Astrocyte (in vitro differentiated cells and primary cell): ENCODE measurements around the gene TGM5. TPM values are rescaled to one million over a fixed set of nuclear protein-coding genes. Genes with fewer than 3 reads are reported as not detected.

Source experiments
- DNase-seq: peaks from one replicate; pipeline ENCODE4 v3.0.0-alpha.2; 2010; ENCODE audit warnings: low read depth
- FAIRE-seq: peaks from 2 replicates; lab custom pipeline; 2011; peaks lifted over from hg19 to GRCh38; lab: Jason Lieb, UNC
- H2AFZ ChIP-seq: 2 replicates; pipeline ENCODE4 v1.6.0; 2012; ENCODE audit warnings: low read depth, low read length, inconsistent platforms
- H3K27ac ChIP-seq: 2 replicates; pipeline ENCODE4 v1.5.1; 2011; ENCODE audit warnings: low read depth, low read length, inconsistent platforms
- H3K27me3 ChIP-seq: 2 replicates; pipeline ENCODE4 v1.6.0; 2011; ENCODE audit warnings: low read length, inconsistent platforms; ENCODE audit not compliant: insufficient read depth
- H3K36me3 ChIP-seq: 2 replicates; pipeline ENCODE4 v1.5.1; 2011; ENCODE audit warnings: low read length, inconsistent platforms; ENCODE audit not compliant: insufficient read depth
- H3K4me1 ChIP-seq: 2 replicates; pipeline ENCODE4 v1.5.1; 2011; ENCODE audit warnings: low read length, inconsistent platforms; ENCODE audit not compliant: insufficient read depth
- H3K4me2 ChIP-seq: 2 replicates; pipeline ENCODE4 v1.6.0; 2012; ENCODE audit warnings: low read length, inconsistent platforms
- H3K4me3 ChIP-seq: 2 replicates; pipeline ENCODE4 v1.5.1; 2011; ENCODE audit warnings: low read depth, mild to moderate bottlenecking, low read length, inconsistent platforms; ENCODE audit not compliant: insufficient read depth
- H3K79me2 ChIP-seq: 2 replicates; pipeline ENCODE4 v1.6.0; 2012; ENCODE audit warnings: mild to moderate bottlenecking, low read length, inconsistent platforms; ENCODE audit not compliant: insufficient read depth
- H3K9ac ChIP-seq: 2 replicates; pipeline ENCODE4 v1.6.0; 2012; ENCODE audit warnings: mild to moderate bottlenecking, low read length, inconsistent platforms
- H3K9me3 ChIP-seq: 2 replicates; pipeline ENCODE4 v1.5.1; 2012; ENCODE audit warnings: low read depth, mild to moderate bottlenecking, low read length, inconsistent platforms; ENCODE audit not compliant: insufficient read depth
- H4K20me1 ChIP-seq: 2 replicates; pipeline ENCODE4 v1.6.0; 2012; ENCODE audit warnings: low read length, inconsistent platforms; ENCODE audit not compliant: insufficient read depth
- H3K27ac Mint-ChIP-seq: one replicate; pipeline ENCODE4 v1.8.0; 2021; ENCODE audit warnings: mild to moderate bottlenecking, mixed read lengths; ENCODE audit not compliant: unreplicated experiment
- H3K27me3 Mint-ChIP-seq: one replicate; pipeline ENCODE4 v1.8.0; 2021; ENCODE audit warnings: low read depth, mixed read lengths; ENCODE audit not compliant: unreplicated experiment
- H3K36me3 Mint-ChIP-seq: one replicate; pipeline ENCODE4 v1.8.0; 2021; ENCODE audit warnings: low read depth, mixed read lengths; ENCODE audit not compliant: unreplicated experiment
- H3K4me1 Mint-ChIP-seq: one replicate; pipeline ENCODE4 v1.8.0; 2021; ENCODE audit warnings: low read depth, mixed read lengths; ENCODE audit not compliant: unreplicated experiment
- H3K4me3 Mint-ChIP-seq: one replicate; pipeline ENCODE4 v1.8.0; 2021; ENCODE audit warnings: mild to moderate bottlenecking, moderate library complexity, mixed read lengths; ENCODE audit not compliant: unreplicated experiment
- H3K9me3 Mint-ChIP-seq: one replicate; pipeline ENCODE4 v1.8.0; 2021; ENCODE audit warnings: mild to moderate bottlenecking, mixed read lengths; ENCODE audit not compliant: unreplicated experiment
- EZH2 ChIP-seq: IDR thresholded peaks from 2 replicates; pipeline ENCODE4 v1.6.1; 2012; ENCODE audit warnings: mild to moderate bottlenecking, low read length, inconsistent platforms; ENCODE audit not compliant: insufficient read depth
- total RNA-seq: library from RNA; stranded (reverse); gene quantifications from 2 replicates; pipeline ENCODE4 v1.2.1, GENCODE V29; 2021
- TF ChIP-seq, protein P1 (sequence below): IDR thresholded peaks from 2 replicates; pipeline ENCODE4 v1.5.1; 2011; ENCODE audit warnings: low read depth, mild to moderate bottlenecking, inconsistent platforms, low read length, moderate library complexity; ENCODE audit not compliant: insufficient read depth

Gene TGM5
- total RNA-seq, 1 donor from 2014 or later = 0.16 TPM

DNA sequence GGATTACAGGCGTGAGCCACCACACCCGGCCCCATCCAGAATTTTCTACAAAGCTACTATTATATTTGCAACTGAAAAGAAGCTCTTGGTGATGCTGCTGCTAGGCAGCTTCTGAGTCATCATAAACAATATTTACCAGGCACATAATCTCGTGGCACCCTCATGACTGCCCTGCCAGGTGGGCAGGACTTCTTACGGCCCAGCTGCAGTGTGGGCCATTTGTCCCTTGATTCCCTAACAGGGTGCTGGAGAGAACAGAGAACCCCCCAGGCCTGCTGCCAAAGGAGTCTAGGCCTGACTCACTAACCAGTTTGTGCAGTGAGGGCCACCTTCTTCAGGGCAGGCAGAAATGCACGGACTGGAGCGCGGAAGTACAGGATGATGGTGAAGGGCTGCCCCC, 50.8 kb downstream of the TGM5 start:
- H3K36me3 Mint-ChIP-seq = no peaks in the 10 kb centered on the region
- H3K4me2 ChIP-seq = no peak overlapping the region
- H3K4me1 Mint-ChIP-seq = no peaks in the 10 kb centered on the region
- FAIRE-seq = no peak
- H3K9ac ChIP-seq = no peak overlapping the region
- no peaks in the 10 kb centered on the region for H3K36me3 ChIP-seq
- no peaks in the 10 kb centered on the region for H3K4me1 ChIP-seq
- H4K20me1 ChIP-seq = no peaks in the 10 kb centered on the region
- no peak overlapping the region for H3K4me3 ChIP-seq
- no peak for DNase-seq
- peaks cover 17% of the 10 kb centered on the region for H3K27me3 ChIP-seq
- no peaks in the 10 kb centered on the region for H3K79me2 ChIP-seq
- H3K27ac ChIP-seq = no peak overlapping the region
- H3K9me3 Mint-ChIP-seq = peaks cover 2% of the 10 kb centered on the region
- TF ChIP-seq, protein P1, sequence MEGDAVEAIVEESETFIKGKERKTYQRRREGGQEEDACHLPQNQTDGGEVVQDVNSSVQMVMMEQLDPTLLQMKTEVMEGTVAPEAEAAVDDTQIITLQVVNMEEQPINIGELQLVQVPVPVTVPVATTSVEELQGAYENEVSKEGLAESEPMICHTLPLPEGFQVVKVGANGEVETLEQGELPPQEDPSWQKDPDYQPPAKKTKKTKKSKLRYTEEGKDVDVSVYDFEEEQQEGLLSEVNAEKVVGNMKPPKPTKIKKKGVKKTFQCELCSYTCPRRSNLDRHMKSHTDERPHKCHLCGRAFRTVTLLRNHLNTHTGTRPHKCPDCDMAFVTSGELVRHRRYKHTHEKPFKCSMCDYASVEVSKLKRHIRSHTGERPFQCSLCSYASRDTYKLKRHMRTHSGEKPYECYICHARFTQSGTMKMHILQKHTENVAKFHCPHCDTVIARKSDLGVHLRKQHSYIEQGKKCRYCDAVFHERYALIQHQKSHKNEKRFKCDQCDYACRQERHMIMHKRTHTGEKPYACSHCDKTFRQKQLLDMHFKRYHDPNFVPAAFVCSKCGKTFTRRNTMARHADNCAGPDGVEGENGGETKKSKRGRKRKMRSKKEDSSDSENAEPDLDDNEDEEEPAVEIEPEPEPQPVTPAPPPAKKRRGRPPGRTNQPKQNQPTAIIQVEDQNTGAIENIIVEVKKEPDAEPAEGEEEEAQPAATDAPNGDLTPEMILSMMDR = no peak
- no peak for TF ChIP-seq EZH2
- peaks cover 39% of the 10 kb centered on the region for H3K27me3 Mint-ChIP-seq
- H3K27ac Mint-ChIP-seq = peak overlapping the region; percentile 1
- H3K9me3 ChIP-seq = no peaks in the 10 kb centered on the region
- H2AFZ ChIP-seq = no peak overlapping the region
- no peak overlapping the region for H3K4me3 Mint-ChIP-seq

DNA sequence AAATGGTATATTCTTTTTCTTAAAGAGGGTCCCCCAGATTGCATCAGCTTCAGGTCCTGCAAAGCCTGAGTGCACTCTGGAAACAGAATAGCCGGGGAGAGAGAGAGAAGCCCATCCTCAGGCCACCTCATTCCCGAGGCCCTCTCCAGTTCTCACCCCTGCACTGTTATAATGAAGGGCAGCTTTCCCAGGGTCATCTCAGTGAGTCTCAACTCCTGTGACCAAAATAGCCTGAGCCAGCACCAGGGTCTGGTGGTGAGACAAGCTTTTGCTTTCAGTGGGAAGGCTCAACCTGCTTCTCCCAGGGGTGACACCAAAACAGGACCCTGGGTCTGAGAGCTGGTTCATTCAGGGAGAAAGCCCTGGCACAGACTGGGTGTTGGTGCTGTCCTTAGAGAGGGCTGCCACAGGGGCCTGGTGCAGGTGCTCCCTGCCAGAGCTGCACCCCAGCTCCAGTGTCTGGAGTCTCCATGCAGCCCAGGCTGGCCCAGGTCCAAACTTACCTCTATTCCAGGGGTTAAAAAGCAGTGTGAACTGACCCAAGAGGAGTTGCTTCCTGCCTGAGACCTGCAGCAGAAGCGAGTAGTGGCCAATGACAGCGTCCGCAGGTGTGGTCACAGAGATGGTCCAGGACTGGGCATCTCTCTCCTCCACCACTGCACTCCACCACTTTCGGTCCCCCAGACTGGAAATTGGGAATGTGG, 52.0 kb downstream of the TGM5 start:
- H2AFZ ChIP-seq = no peak overlapping the region
- no peaks in the 10 kb centered on the region for H3K36me3 ChIP-seq
- no peaks in the 10 kb centered on the region for H4K20me1 ChIP-seq
- Mint-ChIP-seq H3K27ac (no peak overlapping the region), H3K27me3 (peaks cover 44% of the 10 kb centered on the region), H3K4me1 (no peaks in the 10 kb centered on the region), H3K36me3 (no peaks in the 10 kb centered on the region), H3K9me3 (peaks cover 2% of the 10 kb centered on the region), H3K4me3 (no peak overlapping the region)
- H3K4me3 ChIP-seq = no peak overlapping the region
- FAIRE-seq (no peak), DNase-seq (no peak)
- no peak overlapping the region for H3K27ac ChIP-seq
- H3K27me3 ChIP-seq = peaks cover 20% of the 10 kb centered on the region
- no peak overlapping the region for H3K4me2 ChIP-seq
- TF ChIP-seq, protein P1 = no peak
- no peak for TF ChIP-seq EZH2
- H3K9me3 ChIP-seq = no peaks in the 10 kb centered on the region
- H3K79me2 ChIP-seq = no peaks in the 10 kb centered on the region
- H3K4me1 ChIP-seq = no peaks in the 10 kb centered on the region
- H3K9ac ChIP-seq = no peak overlapping the region

DNA sequence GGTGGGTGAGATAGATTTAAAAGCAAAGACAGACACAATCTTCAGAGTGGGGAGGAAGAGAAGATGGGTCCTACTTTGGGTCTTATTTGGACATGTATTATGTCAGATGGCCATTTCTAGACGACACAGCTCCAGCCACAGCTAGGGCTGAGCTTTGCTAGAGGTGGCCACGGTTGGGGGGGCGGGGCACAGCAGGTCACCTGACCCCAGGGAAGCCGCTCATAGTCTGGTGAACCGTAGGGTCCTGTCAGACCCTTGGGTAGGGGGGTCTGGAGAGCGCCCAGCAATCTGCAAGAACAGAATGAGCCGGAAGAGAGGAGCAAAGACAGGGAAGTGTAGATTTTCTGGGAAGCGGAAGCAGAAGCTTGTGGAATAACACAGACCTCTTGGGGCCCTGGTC, 52.6 kb downstream of the TGM5 start:
- H3K36me3 Mint-ChIP-seq = no peaks in the 10 kb centered on the region
- no peak overlapping the region for H3K4me2 ChIP-seq
- DNase-seq = no peak

More for the DNA sequence above, 52.6 kb downstream of the TGM5 start:
- H3K79me2 ChIP-seq = no peaks in the 10 kb centered on the region
- no peak overlapping the region for H3K9ac ChIP-seq
- TF ChIP-seq, protein P1 = no peak
- no peak for TF ChIP-seq EZH2
- no peaks in the 10 kb centered on the region for H4K20me1 ChIP-seq
- Mint-ChIP-seq H3K9me3 (peaks cover 2% of the 10 kb centered on the region), H3K27me3 (peaks cover 49% of the 10 kb centered on the region), H3K4me3 (no peak overlapping the region), H3K27ac (no peak overlapping the region), H3K4me1 (no peaks in the 10 kb centered on the region)
- no peaks in the 10 kb centered on the region for H3K36me3 ChIP-seq
- peaks cover 24% of the 10 kb centered on the region for H3K27me3 ChIP-seq
- H3K27ac ChIP-seq = no peak overlapping the region
- no peaks in the 10 kb centered on the region for H3K4me1 ChIP-seq
- no peak overlapping the region for H3K4me3 ChIP-seq
- H3K9me3 ChIP-seq = no peaks in the 10 kb centered on the region
- H2AFZ ChIP-seq = no peak overlapping the region
- FAIRE-seq = no peak
